GM21825 (cell line): ENCODE data around the gene RPRD1B.
"Not testable (repeated sequence)": the region's sequence is repeated elsewhere in the genome, so short reads cannot be mapped to it uniquely, and the experiment has no call there.

ENCODE experiments used
- ATAC-seq: cut with Tn5 transposase; IDR thresholded peaks from one replicate; pipeline ENCODE4 v1.9.1; 2021; ENCODE audit warnings: mild to moderate bottlenecking, moderate library complexity; ENCODE audit not compliant: unreplicated experiment

RPRD1B gene

DNA sequence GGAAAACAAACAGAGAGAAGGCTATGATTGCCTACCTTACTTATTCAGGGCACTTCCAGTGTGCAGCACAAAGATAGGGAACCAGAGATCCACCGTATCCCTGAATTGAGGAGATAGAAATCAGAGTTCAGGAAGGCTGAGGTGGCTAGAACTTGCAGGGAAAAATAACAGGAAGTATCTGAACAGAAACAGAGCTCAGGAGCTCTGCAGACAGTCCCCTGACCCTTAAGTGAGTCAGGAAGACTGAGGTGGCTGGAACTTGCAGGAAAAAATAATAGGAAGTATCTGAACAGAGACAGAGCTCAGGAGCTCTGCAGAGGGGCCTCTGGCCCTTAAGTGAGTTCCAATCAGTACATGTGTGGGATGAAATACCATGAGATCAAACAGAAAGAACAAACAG lies 65.4 kb downstream of the RPRD1B start:
- no peak for ATAC-seq

GRCh38 chr20:38102206-38102605 lies 68.7 kb downstream of the RPRD1B start:
- ATAC-seq = not testable (repeated sequence)

GRCh38 chr20:38104285-38104684 lies 70.7 kb downstream of the RPRD1B start:
- ATAC-seq = no peak

DNA sequence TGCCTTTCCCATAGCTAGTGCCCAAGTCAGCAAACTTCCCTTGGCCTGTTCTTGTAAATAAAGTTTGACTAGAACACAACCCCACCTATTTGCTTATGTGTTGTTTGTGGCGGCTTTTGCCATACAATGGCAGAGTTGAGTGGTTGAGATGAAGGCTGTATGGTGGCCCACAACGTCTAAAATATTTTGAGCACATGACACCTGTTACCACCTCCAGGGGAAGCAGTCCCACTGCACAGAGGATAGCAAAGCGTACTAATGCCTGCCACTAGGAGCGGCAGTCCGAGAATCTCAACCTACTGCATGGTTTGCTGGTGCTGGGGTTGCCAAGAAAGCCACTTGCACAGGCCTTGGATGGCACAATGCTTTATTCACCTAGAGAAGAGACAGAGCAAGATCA lies 72.9 kb downstream of the RPRD1B start:
- ATAC-seq = no peak

DNA sequence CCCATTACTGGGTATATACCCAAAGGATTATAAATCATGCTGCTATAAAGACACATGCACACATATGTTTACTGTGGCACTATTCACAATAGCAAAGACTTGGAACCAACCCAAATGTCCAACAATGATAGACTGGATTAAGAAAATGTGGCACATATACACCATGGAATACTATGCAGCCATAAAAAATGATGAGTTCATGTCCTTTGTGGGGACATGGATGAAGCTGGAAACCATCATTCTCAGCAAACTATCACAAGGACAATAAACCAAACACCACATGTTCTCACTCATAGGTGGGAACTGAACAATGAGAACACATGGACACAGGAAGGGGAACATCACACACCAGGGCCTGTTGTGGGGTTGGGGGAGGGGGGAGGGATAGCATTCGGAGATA lies 73.8 kb downstream of the RPRD1B start:
- ATAC-seq = not testable (repeated sequence)

- not testable (repeated sequence) for ATAC-seq
Observed at GRCh38 chr20:38107916-38108315, 74.4 kb downstream of the RPRD1B start.

- no peak for ATAC-seq
Observed at GRCh38 chr20:38108438-38108985, 75.0 kb downstream of the RPRD1B start.

DNA sequence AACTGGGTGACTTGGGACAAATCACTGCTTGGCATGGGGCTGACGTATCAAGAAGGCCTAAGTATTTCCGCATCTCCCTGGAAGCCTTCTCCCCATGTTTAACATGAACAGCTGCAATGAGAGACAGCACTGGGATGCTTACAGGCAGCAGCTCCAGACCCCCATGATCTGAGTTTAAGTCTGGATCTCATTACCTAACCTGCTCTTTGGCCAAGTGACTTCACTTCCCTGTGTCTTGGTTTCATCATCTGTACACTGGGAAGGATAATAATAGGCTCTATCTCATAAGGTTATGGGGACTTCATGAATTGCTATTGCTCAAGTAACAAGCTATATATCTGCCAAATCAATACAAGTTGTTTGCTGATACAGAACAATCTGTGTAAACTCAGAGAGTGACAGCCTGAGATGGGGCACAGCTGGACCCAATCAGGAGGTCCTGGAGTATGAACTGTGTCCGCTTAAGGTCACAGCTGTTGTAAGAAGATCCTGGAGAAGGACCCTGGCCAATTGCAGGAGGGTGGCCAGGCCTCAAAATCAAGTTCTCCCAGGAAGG lies 75.5 kb downstream of the RPRD1B start:
- no peak for ATAC-seq

- no peak for ATAC-seq
Observed at GRCh38 chr20:38109591-38110524, 76.3 kb downstream of the RPRD1B start.

GRCh38 chr20:38110525-38111178 lies 77.1 kb downstream of the RPRD1B start:
- no peak for ATAC-seq

DNA sequence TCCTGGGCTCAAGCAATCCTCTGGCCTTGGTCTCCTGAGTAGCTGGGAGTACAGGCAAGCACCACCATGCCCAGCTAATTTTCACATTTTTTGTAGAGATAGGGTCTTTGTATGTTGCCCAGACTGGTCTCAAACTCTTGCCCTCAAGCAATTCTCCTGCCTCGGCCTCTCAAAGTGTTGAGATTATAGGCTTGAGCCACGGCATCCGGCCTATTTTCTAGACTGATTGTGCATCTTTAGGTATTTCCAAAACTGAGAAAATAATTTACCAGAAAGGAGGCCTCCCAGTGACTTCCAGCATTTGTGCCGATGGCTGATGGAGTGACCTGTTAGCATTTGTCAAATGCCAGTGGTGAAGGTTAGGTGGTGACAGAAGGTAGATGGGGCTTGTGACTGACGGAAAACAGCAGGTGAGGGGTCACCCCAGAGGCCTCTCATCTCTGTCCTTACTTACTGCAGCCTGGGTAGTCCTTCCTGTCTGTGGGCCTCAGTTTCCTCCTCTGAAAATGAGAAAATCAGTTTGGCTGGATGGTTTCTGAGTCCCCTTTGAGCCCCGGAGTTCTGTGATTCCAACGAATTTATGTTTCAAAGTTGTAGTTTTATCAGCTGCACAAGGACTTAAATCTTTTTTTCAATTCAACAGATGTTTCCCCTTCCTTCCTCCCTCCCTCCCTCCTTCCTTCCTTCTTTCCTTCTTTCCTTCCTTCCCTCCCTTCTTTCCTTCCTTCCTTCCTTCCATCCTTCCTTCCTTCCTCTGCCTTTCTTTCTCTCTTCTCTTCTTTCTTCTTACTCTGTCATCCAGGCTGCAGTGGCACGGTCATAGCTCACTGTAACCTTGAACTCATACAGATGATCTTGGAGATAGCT lies 78.1 kb downstream of the RPRD1B start:
- ATAC-seq = no peak

- ATAC-seq = no peak
Observed at GRCh38 chr20:38112261-38112929, 78.8 kb downstream of the RPRD1B start.

DNA sequence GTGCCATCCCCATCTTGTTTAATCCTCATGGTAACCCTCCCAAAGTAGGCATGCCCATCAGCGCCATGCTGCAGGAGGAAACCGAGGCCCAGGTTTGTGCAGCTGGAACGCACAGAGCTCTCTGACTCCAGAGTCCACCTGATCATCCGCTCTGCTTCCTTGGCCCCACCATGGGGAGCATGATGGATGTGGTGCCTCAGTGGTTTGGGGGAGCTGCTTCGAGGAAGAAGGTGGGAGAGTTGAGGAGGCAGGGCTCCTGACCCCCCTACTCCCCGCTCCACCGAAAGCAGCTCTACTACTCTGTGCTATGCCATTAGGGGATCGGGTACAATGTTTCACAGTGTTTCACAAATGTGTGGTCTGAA lies 79.4 kb downstream of the RPRD1B start:
- no peak for ATAC-seq

GRCh38 chr20:38113401-38114325 lies 80.1 kb downstream of the RPRD1B start:
- no peak for ATAC-seq

- ATAC-seq = no peak
Observed at GRCh38 chr20:38114353-38114791, 80.8 kb downstream of the RPRD1B start.

DNA sequence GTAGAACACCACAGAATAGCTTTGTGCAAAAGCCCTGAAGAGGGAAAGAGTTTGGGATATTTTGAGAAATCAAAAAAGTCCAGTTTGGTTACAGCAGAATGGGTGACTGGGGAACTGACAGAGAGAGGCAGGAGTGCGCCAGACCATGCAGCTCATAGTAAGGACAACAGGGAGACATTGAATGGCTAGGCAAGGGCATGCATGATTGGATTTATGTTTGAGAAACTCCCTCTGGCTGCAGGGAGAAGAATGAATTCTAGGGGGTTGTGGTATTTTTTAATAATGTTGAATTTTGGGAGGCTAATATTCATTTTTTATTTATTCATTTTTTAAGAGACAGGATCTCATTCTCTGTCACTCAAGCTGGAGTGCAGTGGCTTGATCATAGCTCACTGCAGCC lies 81.7 kb downstream of the RPRD1B start:
- no peak for ATAC-seq

- no peak for ATAC-seq
Observed at GRCh38 chr20:38115896-38116295, 82.3 kb downstream of the RPRD1B start.

GRCh38 chr20:38116409-38117165 lies 83.0 kb downstream of the RPRD1B start:
- no peak for ATAC-seq
